ENCODE measurements around the gene ADGRA1. TPM values are rescaled to one million over a fixed set of nuclear protein-coding genes. Genes with fewer than 3 reads are reported as not detected.
A peak's percentile ranks its signal among the peaks of the same experiment; 100 is the strongest.
"Not testable (repeated sequence)": the region's sequence is repeated elsewhere in the genome, so short reads cannot be mapped to it uniquely, and the experiment has no call there.

Gene ADGRA1
- total RNA-seq, 1 donor from 2014 or later = 0.83 TPM

DNA sequence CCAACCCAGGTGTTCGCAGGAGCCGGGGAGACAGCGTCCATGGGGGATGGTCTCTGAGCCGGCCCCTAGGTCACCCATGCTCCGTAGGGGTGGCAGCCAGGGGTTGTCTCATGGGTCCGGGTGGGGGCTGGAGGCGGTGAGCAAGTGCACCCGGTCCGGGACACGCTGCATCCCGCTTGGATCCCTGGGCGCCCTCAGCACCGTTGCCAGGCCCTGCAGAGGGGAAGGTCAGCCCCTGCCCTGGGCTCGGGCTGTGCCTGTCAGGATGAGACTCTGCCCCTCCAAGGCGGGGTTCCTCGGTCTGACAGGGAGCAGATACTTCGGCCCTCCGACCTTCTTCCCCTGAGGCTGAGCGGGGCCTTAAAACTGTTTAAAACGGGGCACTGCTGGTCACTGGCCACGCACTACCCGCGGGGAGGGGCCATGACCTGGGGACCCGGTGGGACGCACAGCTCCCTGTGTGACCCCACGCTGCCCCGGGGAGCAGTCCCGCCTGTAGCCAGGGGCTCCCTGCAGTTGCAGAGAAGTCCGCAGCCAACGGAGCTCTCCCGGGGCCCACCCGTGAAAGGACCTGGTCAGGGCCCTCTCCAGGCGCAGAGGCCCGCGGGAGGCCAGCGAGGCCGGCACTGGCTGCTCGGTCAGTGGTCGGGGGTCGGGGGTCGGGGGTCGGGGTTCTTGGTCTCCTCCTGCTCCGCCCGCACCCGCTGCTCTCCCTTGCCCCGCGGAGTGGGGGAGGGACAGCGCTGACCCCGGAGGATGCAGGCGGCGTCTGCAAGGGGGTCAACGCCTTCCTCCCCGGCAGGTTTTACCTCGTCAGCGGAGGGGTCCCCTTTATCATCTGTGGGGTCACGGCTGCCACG is 38.9 kb downstream of the ADGRA1 start:
- no peak for DNase-seq (ENCODE audit: low spot score)
- no peak for ATAC-seq

- no peak for DNase-seq (ENCODE audit: low spot score)
- no peak for ATAC-seq
These were observed 39.8 kb downstream of the ADGRA1 start for GRCh38 chr10:133127291-133128125.

DNA sequence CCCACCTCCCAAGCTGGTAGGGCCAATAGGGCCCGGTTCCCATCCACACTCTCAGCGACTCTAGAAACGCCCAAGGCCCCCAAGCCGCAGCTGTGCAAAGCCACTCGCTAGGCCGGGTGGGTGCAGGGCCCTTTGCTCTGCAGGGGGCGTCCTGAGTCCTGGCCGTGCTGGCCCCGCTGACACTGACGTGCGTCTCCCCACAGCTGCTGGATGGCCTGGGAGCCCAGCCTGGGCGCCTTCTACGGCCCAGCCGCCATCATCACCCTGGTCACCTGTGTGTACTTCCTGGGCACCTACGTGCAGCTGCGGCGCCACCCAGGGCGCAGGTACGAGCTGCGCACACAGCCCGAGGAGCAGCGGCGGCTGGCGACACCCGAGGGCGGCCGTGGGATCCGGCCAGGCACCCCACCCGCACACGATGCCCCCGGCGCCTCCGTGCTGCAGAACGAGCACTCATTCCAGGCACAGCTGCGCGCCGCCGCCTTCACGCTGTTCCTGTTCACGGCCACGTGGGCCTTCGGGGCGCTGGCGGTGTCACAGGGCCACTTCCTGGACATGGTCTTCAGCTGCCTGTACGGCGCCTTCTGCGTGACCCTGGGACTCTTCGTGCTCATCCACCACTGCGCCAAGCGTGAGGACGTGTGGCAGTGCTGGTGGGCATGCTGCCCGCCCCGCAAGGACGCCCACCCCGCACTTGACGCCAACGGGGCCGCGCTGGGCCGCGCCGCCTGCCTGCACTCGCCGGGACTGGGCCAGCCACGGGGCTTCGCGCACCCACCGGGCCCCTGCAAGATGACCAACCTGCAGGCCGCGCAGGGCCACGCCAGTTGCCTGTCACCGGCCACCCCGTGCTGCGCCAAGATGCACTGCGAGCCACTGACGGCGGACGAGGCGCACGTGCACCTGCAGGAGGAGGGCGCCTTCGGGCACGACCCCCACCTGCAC is 40.7 kb downstream of the ADGRA1 start:
- DNase-seq (ENCODE audit: low spot score) (no peak), ATAC-seq (no peak)

- ATAC-seq (no peak), DNase-seq (ENCODE audit: low spot score) (peak; percentile 32)
These were observed 41.5 kb downstream of the ADGRA1 start for GRCh38 chr10:133129071-133129858.

DNA sequence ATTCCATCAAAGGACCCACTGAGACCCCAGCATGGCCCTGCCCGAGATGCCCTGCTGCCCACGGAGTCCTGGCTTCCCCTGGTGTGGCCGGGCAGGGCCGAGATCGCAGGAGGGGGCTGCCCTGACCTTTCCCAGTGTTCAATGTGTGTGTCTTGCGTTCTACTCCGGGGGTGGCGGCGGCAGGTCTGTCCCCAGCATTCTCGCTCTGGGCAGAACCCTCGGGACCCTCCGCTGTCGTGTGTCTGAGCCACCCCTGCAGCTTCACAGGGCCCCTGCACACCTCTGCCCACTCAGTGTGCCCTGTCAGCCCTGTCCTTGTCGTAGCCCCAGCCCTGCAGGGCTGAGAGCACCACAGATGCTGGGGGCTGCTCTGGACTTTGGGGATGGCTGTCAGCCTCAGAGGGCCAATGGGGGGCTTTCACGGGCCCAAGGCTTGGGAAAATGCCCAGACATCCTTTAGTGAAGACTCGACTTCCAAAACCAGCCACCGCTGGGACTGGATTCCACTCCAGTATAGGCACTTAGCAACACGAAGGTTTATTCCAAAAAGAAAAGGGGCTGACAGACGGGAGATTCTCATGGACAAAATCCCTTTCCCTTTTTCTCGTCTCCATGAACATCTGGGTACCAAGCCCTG is 42.3 kb downstream of the ADGRA1 start:
- ATAC-seq (no peak), DNase-seq (ENCODE audit: low spot score) (peak; percentile 37)

DNA sequence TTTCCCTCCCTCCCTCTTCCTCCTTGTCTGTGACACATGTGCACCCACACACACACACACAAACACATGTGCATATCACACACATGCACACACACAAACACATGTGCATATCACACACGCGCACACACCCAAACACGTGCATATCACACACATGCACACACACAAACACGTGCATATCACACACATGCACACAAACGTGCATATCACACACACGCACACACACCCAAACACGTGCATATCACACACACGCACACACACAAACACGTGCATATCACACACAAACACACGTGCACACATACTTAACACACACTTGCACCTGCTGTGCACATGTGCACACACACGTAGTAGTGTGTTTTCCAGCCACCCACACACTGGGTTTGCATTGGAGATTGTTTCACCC is 42.9 kb downstream of the ADGRA1 start:
- DNase-seq (ENCODE audit: low spot score) = no peak
- no peak for ATAC-seq

DNA sequence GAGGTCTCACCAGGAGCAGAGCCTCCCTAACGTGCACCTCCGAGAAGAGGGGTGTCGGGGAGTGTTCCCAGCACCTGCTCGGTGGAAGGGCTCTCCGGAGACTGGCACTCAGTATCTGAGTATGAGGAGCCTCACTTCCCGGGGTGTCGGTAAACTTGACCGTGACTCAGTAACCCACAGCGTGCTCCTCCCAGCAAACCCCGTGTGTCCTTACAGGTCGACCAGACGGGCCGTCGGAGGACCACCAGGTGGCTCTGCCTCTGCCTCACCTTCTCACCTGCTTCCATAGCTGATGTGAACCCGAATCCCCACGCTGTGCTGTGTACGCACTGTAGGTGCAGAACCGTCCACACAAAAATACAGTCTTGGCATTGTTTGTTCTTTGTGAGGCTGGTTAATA is 43.3 kb downstream of the ADGRA1 start:
- ATAC-seq (no peak), DNase-seq (ENCODE audit: low spot score) (peak; percentile 31)

GRCh38 chr10:133131734-133132472 is 44.2 kb downstream of the ADGRA1 start:
- no peak for ATAC-seq
- no peak for DNase-seq (ENCODE audit: low spot score)

GRCh38 chr10:133132473-133133291 is 45.0 kb downstream of the ADGRA1 start:
- ATAC-seq (no peak), DNase-seq (ENCODE audit: low spot score) (no peak)

DNA sequence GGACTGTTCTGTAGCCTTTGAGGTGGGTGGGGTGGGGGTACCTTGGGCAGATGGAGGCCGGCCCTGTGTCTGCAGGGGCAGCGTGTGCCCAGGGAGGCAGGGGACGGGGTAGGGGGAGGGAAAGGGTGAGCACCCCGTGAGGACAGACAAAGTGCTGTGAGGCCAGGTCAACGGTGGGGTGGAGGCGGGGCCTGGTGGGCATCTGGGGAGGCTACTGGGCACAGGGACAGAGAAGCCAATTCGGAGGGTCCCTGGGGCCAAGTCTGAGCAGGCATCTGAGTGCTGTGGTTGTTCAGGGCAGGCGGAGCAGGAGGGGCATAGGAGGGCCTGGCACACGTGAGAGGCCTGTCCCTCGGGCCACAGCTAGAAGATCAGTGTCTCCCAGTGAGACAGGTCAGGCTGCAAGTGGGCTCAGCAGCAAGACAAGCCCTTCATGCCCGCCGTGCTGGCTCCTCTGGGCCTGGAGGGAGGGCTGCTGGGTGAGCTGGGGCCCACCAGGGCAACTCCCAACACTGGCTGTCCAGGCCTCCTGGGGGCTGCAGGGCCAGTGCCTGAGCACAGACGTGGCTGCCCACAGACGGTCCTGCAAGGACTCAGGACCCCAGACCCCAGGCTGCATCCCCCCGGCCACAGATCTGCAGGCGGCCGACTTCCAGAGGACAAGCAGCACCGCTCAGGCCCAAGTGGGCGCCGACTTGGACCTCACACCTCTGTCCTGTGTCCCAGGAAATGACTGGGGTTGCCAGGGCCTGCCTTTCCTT is 45.9 kb downstream of the ADGRA1 start:
- no peak for DNase-seq (ENCODE audit: low spot score)
- ATAC-seq = no peak

GRCh38 chr10:133134411-133135115 is 46.8 kb downstream of the ADGRA1 start:
- ATAC-seq (peak; percentile 26), DNase-seq (ENCODE audit: low spot score) (no peak)

GRCh38 chr10:133135116-133135465 is 47.4 kb downstream of the ADGRA1 start:
- no peak for DNase-seq (ENCODE audit: low spot score)
- ATAC-seq = no peak

GRCh38 chr10:133137486-133138145 is 49.9 kb downstream of the ADGRA1 start:
- ATAC-seq; DNase-seq (ENCODE audit: low spot score): not testable (repeated sequence)

- ATAC-seq = no peak
- DNase-seq (ENCODE audit: low spot score) = no peak
These were observed 51.9 kb downstream of the ADGRA1 start for GRCh38 chr10:133139551-133140065.

DNA sequence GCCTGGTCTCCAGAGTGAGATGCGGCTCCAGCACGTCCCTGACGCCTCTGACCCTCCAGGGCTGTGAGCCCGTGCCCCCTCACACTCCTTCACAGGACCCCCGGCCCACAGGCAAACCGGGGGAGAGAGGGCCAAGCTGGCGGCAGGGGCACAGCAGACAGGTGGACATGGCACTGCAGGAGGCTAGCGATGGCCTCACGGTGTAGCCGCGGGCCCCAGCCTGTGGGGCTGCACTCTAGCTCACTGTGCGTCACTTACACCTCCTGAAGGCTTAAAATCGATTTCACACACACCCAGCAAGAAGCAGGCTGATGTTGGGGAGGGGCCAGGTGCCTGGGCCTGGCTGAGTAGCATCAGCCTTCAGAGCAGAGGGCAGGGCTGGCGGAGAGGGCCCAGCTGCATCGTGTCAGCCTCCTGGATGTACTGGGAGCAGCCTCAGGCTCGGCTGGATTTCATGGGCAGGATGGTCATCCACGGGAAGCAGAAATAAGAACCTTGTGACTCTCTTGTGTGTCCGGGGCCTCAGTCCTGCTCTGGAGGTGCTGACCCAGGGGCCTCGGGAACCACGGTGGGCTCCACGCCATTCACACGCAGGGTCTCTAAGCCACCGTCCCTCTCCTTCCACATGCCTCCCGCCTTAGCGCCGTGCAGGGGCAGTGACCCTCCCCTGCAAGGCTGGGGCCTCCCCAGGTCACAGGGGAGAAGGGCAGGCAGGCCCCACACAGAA is 52.9 kb downstream of the ADGRA1 start:
- DNase-seq (ENCODE audit: low spot score) = no peak
- no peak for ATAC-seq
